Astrocyte (in vitro differentiated cells and primary cell): ENCODE data around the gene RAP1B.

Source experiments
- EZH2 ChIP-seq: IDR thresholded peaks from 2 replicates; pipeline ENCODE4 v1.6.1; 2012; ENCODE audit warnings: mild to moderate bottlenecking, low read length, inconsistent platforms; ENCODE audit not compliant: insufficient read depth
- TF ChIP-seq, protein P1 (sequence below): IDR thresholded peaks from 2 replicates; pipeline ENCODE4 v1.5.1; 2011; ENCODE audit warnings: low read depth, mild to moderate bottlenecking, inconsistent platforms, low read length, moderate library complexity; ENCODE audit not compliant: insufficient read depth

GRCh38 chr12:68628698-68629097 is 18.0 kb downstream of the RAP1B start:
- TF ChIP-seq, protein P1, sequence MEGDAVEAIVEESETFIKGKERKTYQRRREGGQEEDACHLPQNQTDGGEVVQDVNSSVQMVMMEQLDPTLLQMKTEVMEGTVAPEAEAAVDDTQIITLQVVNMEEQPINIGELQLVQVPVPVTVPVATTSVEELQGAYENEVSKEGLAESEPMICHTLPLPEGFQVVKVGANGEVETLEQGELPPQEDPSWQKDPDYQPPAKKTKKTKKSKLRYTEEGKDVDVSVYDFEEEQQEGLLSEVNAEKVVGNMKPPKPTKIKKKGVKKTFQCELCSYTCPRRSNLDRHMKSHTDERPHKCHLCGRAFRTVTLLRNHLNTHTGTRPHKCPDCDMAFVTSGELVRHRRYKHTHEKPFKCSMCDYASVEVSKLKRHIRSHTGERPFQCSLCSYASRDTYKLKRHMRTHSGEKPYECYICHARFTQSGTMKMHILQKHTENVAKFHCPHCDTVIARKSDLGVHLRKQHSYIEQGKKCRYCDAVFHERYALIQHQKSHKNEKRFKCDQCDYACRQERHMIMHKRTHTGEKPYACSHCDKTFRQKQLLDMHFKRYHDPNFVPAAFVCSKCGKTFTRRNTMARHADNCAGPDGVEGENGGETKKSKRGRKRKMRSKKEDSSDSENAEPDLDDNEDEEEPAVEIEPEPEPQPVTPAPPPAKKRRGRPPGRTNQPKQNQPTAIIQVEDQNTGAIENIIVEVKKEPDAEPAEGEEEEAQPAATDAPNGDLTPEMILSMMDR: no peak
- TF ChIP-seq EZH2: no peak
